Osteoblast (primary cell): Measurements from ENCODE around the gene PTMS. TPM values are rescaled to one million over a fixed set of nuclear protein-coding genes. Genes with fewer than 3 reads are reported as not detected.

ENCODE experiments used
- DNase-seq: peaks from one replicate; pipeline ENCODE4 v3.0.0; 2011; ENCODE audit warnings: low spot score, mixed read lengths; ENCODE audit not compliant: insufficient read length; ENCODE audit errors: missing footprints
- H2AFZ ChIP-seq: 2 replicates; pipeline ENCODE4 v1.6.0; 2011; ENCODE audit warnings: mild to moderate bottlenecking, low read length
- H3K27ac ChIP-seq: 2 replicates; pipeline ENCODE4 v1.5.1; 2011; ENCODE audit warnings: mild to moderate bottlenecking, low read depth, low read length, moderate library complexity
- H3K27me3 ChIP-seq: 2 replicates; pipeline ENCODE4 v1.6.0; 2012; ENCODE audit warnings: mild to moderate bottlenecking, control low read depth, inconsistent platforms, low read length, moderate library complexity; ENCODE audit not compliant: insufficient read depth
- H3K36me3 ChIP-seq: 2 replicates; pipeline ENCODE4 v1.5.1; 2011; ENCODE audit warnings: mild to moderate bottlenecking, low read length, control low read depth, moderate library complexity; ENCODE audit not compliant: insufficient read depth
- H3K4me1 ChIP-seq: 2 replicates; pipeline ENCODE4 v1.5.1; 2011; ENCODE audit warnings: mild to moderate bottlenecking, low read length, control low read depth, moderate library complexity; ENCODE audit not compliant: insufficient read depth
- H3K4me2 ChIP-seq: 2 replicates; pipeline ENCODE4 v1.6.0; 2011; ENCODE audit warnings: mild to moderate bottlenecking, low read length; ENCODE audit not compliant: insufficient read depth
- H3K4me3 ChIP-seq: fragments of 200-600 bp; sonication (generic); 3 replicates; pipeline ENCODE4 v1.5.1; 2012; ENCODE audit warnings: mild to moderate bottlenecking, low read length, inconsistent platforms; ENCODE audit not compliant: insufficient read depth
- H3K79me2 ChIP-seq: 2 replicates; pipeline ENCODE4 v1.6.0; 2012; ENCODE audit warnings: mild to moderate bottlenecking, low read length, control low read depth, inconsistent platforms; ENCODE audit not compliant: insufficient read depth
- H3K9me3 ChIP-seq: 2 replicates; pipeline ENCODE4 v1.5.1; 2011; ENCODE audit warnings: low read depth, low read length, control low read depth
- H4K20me1 ChIP-seq: 2 replicates; pipeline ENCODE4 v1.6.0; 2012; ENCODE audit warnings: mild to moderate bottlenecking, low read length, control low read depth; ENCODE audit not compliant: insufficient read depth
- total RNA-seq: library from RNA; depleted of rRNA; stranded (reverse); fragments of >200 nt; gene quantifications from 2 replicates; pipeline ENCODE4 v1.2.3, GENCODE V29; 2012
- TF ChIP-seq, protein P1 (sequence below): IDR thresholded peaks from 2 replicates; pipeline ENCODE4 v1.5.1; 2011; ENCODE audit warnings: mild to moderate bottlenecking, low read depth, low read length, moderate library complexity; ENCODE audit errors: extremely low read depth

The PTMS gene
- total RNA-seq, 1 donor = 72.7 TPM

DNA sequence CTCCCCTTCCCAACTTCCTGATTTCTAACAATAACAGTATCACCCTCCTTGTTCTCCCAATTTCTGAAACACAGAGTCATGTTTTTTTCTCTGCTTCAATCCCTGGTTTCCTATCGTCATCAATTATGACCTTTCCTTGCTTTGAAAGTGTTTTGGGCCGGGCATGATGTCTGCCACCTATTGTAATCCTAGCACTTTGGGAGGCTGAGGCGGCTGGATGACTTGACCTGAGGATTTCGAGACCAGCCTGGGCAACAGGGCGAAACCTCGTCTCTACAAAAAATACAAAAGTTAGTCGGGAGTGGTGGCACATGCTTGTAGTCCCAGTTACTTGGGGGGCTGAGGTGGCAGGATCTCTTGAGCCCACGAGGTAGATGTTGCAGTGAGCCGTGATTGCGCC, 42.9 kb downstream of the PTMS start:
- TF ChIP-seq, protein P1, sequence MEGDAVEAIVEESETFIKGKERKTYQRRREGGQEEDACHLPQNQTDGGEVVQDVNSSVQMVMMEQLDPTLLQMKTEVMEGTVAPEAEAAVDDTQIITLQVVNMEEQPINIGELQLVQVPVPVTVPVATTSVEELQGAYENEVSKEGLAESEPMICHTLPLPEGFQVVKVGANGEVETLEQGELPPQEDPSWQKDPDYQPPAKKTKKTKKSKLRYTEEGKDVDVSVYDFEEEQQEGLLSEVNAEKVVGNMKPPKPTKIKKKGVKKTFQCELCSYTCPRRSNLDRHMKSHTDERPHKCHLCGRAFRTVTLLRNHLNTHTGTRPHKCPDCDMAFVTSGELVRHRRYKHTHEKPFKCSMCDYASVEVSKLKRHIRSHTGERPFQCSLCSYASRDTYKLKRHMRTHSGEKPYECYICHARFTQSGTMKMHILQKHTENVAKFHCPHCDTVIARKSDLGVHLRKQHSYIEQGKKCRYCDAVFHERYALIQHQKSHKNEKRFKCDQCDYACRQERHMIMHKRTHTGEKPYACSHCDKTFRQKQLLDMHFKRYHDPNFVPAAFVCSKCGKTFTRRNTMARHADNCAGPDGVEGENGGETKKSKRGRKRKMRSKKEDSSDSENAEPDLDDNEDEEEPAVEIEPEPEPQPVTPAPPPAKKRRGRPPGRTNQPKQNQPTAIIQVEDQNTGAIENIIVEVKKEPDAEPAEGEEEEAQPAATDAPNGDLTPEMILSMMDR = no peak
- Histone ChIP-seq H3K4me3 (no peak overlapping the region), H3K36me3 (no peaks in the 10 kb centered on the region), H3K9me3 (no peaks in the 10 kb centered on the region), H3K27ac (no peak overlapping the region), H3K79me2 (no peaks in the 10 kb centered on the region), H3K4me1 (no peaks in the 10 kb centered on the region), H2AFZ (no peak overlapping the region), H3K4me2 (no peak overlapping the region), H4K20me1 (no peaks in the 10 kb centered on the region), H3K27me3 (peaks cover 3% of the 10 kb centered on the region)
- DNase-seq = peak; percentile 1

DNA sequence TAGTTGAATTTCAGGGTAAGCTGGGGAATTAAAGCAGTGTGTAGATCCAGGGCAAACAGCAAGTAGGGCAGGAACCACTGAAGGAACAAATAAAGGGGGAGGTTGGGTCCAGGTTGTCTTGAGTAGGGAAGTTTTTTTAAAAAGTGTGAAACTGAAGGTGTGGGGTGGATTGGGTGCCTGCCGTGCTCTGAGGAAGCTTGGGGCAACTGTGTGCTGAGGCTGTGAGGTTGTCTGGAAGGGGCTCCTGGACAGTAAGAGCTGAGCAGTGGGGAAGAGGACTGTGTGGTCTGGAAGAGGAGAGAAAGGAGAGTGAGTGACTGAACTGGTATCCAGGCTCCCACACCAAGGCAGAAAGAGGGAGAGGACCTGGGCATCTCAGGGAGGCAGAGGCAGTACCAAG, 44.6 kb downstream of the PTMS start:
- H2AFZ ChIP-seq = no peak overlapping the region
- no peaks in the 10 kb centered on the region for H3K79me2 ChIP-seq
- TF ChIP-seq, protein P1 = no peak
- no peaks in the 10 kb centered on the region for H3K9me3 ChIP-seq
- H3K27me3 ChIP-seq = peaks cover 6% of the 10 kb centered on the region
- no peak overlapping the region for H3K4me3 ChIP-seq
- H4K20me1 ChIP-seq = no peaks in the 10 kb centered on the region
- no peaks in the 10 kb centered on the region for H3K36me3 ChIP-seq
- DNase-seq = peak; percentile 11
- H3K27ac ChIP-seq = no peak overlapping the region
- no peak overlapping the region for H3K4me2 ChIP-seq
- no peaks in the 10 kb centered on the region for H3K4me1 ChIP-seq

DNA sequence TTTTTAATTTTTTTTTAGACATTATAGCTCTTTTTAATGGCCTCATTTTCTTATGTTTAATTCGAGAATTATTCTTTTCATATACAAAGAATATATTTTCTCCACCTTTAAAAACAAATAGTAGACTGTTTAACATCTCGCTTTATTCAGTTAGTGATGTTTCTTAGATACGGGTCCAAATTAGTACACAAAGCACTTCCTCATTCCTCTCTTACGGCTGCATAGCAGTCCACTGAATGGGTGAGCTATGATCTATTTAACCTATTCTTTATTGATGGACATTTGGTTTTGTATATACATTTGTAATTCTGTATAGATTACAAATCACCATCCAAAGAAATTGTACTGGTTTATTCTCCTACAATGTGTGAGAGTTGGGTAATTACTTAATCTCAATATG, 47.2 kb downstream of the PTMS start:
- no peaks in the 10 kb centered on the region for H3K4me1 ChIP-seq
- DNase-seq = peak; percentile 11
- no peaks in the 10 kb centered on the region for H3K79me2 ChIP-seq
- H3K27me3 ChIP-seq = peaks cover 6% of the 10 kb centered on the region
- TF ChIP-seq, protein P1 = no peak
- no peaks in the 10 kb centered on the region for H3K36me3 ChIP-seq
- H4K20me1 ChIP-seq = peaks cover 2% of the 10 kb centered on the region
- H2AFZ ChIP-seq = no peak overlapping the region
- H3K4me3 ChIP-seq = no peak overlapping the region
- no peak overlapping the region for H3K27ac ChIP-seq
- H3K9me3 ChIP-seq = no peaks in the 10 kb centered on the region
- no peak overlapping the region for H3K4me2 ChIP-seq

- no peak overlapping the region for H3K4me2 ChIP-seq
- H3K79me2 ChIP-seq = no peaks in the 10 kb centered on the region
- H2AFZ ChIP-seq = no peak overlapping the region
- peaks cover 6% of the 10 kb centered on the region for H3K27me3 ChIP-seq
- TF ChIP-seq, protein P1 = no peak
- H3K27ac ChIP-seq = no peak overlapping the region
- peaks cover 6% of the 10 kb centered on the region for H4K20me1 ChIP-seq
- no peak for DNase-seq
- no peaks in the 10 kb centered on the region for H3K4me1 ChIP-seq
- no peak overlapping the region for H3K4me3 ChIP-seq
- H3K9me3 ChIP-seq = no peaks in the 10 kb centered on the region
- H3K36me3 ChIP-seq = no peaks in the 10 kb centered on the region
Measured at GRCh38 chr12:6816598-6816997, 50.4 kb downstream of the PTMS start.
